Astrocyte of the cerebellum (primary cell): ENCODE results near the gene STAT6.
A peak's percentile ranks its signal among the peaks of the same experiment; 100 is the strongest.

Experiments
- DNase-seq: peaks from one replicate; pipeline ENCODE4 v3.0.0-alpha.2; 2011; ENCODE audit warnings: low read depth
- H3K4me3 ChIP-seq: 2 replicates; pipeline ENCODE4 v1.5.1; 2011; ENCODE audit warnings: mild to moderate bottlenecking, low read depth, low read length, moderate library complexity
- CTCF ChIP-seq: IDR thresholded peaks from 2 replicates; pipeline ENCODE4 v1.5.1; 2012; ENCODE audit warnings: low read length, low read depth, moderate library complexity, mild to moderate bottlenecking; ENCODE audit errors: missing control alignments
- in situ Hi-C: cut with HindIII; loops from 2 replicates; pipeline ENCODE4 v1.10.0; 2017; ENCODE audit warnings: low sequenced_read_pairs

STAT6 gene

GRCh38 chr12:57139796-57140649 lies 28.9 kb upstream of the STAT6 start:
- DNase-seq, result no peak

GRCh38 chr12:57138526-57139272 lies 27.5 kb upstream of the STAT6 start:
- no peak for DNase-seq
- H3K4me3 ChIP-seq, result no peak overlapping the region
- TF ChIP-seq CTCF, result no peak
- in situ Hi-C loops, result no loop called here

More at GRCh38 chr12:57139796-57140649, 28.9 kb upstream of the STAT6 start:
- in situ Hi-C loops, result loop anchor here (5.0 kb wide), 1 partner anchor 73 kb away; no protein-coding TSS in a partner anchor
- H3K4me3 ChIP-seq, result no peak overlapping the region
- no peak for TF ChIP-seq CTCF

GRCh38 chr12:57135527-57136326 lies 24.6 kb upstream of the STAT6 start:
- H3K4me3 ChIP-seq, result peak overlapping the region; percentile 24
- DNase-seq, result no peak
- TF ChIP-seq CTCF, result no peak
- in situ Hi-C loops, result no loop called here

GRCh38 chr12:57134949-57135348 lies 23.8 kb upstream of the STAT6 start:
- DNase-seq, result no peak
- H3K4me3 ChIP-seq, result no peak overlapping the region
- in situ Hi-C loops, result loop anchor here (5.0 kb wide), 1 partner anchor 37 kb away; no protein-coding TSS in a partner anchor
- no peak for TF ChIP-seq CTCF

GRCh38 chr12:57133916-57134315 lies 22.8 kb upstream of the STAT6 start:
- in situ Hi-C loops, result loop anchor here (5.0 kb wide), 1 partner anchor 38 kb away; no protein-coding TSS in a partner anchor
- DNase-seq, result no peak
- H3K4me3 ChIP-seq, result peak overlapping the region; percentile 5

More at GRCh38 chr12:57133916-57134315, 22.8 kb upstream of the STAT6 start:
- no peak for TF ChIP-seq CTCF
